GM19193 (cell line): ENCODE data around the gene C1orf167.

Experiments used
- POLR2A ChIP-seq: IDR thresholded peaks from 4 replicates; pipeline ENCODE4 v1.6.1; 2011; ENCODE audit not compliant: insufficient read depth, insufficient read length; ENCODE audit errors: extremely low read depth

The C1orf167 gene

DNA sequence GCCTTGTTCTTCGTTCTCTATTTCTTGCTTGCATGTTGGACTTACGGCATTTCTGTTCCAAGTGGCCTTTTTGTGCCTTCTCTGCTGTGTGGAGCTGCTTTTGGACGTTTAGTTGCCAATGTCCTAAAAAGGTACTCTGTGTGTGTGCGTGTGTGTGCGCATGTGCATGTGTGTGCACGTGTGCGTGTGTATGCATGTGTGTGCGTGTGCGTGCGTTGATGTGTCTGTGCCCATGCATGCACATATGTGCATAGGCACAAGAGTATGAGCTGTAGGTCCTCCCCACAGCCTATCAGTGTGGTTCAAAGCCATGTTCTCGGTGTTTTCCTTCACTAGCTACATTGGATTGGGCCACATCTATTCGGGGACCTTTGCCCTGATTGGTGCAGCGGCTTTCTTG lies 71.9 kb downstream of the C1orf167 start:
- no peak for TF ChIP-seq POLR2A

DNA sequence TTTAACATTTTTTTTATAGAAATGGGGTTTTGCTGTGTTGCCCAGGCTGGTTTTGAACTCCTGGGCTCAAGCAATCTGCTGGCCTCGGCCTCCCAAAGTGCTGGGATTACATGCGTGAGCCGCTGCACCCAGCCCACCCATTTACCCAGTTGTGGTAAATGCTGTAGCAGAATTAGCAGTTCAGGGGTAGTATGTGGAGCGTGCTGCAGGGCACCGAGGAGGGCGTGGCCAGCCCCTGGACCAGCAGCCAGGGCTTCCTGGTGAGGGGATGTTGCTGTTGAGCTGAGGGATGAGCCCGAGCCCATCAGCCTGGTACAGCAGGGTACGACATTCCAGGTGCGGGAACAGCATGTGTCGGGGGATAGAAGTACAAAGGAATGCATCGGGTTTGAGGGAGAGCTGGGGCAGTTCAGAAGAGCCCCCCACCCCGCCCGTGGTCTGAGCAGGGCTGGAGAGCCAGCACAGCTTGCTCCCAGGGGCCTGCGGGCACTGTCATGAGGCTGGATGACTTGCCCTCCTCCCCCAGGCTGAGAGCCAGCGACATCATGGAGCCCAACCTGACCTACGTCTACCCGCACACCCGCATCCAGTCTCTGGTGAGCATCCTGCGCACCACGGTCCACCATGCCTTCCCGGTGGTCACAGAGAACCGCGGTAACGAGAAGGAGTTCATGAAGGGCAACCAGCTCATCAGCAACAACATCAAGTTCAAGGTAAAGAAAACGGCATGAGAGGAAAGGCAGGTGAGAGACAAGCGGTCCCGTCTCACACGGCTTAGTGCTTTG lies 73.6 kb downstream of the C1orf167 start:
- TF ChIP-seq POLR2A: no peak

GRCh38 chr1:11836955-11837766 lies 75.2 kb downstream of the C1orf167 start:
- TF ChIP-seq POLR2A: no peak

DNA sequence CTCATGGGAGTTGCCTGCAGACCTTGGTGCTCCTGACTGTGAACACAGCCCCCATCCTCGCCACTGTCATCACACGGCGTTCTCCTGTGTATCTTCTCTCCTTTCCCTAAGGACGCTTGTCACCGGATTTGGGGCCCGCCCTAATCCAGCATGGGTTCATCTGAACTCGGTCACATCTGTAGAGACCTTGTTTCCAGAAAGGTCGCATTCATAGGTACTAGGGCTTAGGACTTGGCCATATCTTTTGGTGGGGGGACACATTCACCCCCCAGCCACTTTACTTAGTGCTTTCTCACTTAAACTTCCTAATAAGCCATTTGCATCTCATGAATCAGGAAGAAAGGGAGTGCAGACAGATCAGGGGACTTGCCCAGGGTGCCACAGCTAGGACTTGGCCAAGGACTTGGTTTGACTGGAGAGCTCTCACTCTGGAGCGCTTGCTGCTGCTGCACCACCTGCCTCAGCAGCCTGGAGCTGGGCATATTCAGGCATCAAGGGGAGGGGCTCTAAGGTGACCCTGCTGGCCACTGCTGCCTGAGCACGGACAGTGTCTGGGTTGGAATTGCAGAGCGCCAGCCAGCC lies 75.9 kb downstream of the C1orf167 start:
- no peak for TF ChIP-seq POLR2A

- no peak for TF ChIP-seq POLR2A
Measured at GRCh38 chr1:11838349-11839272, 76.6 kb downstream of the C1orf167 start.
